OCI-LY7 (cell line): ENCODE data around the gene DCAF5. TPM values are rescaled to one million over a fixed set of nuclear protein-coding genes. Genes with fewer than 3 reads are reported as not detected.
A peak's percentile ranks its signal among the peaks of the same experiment; 100 is the strongest.
"Not testable (repeated sequence)": the region's sequence is repeated elsewhere in the genome, so short reads cannot be mapped to it uniquely, and the experiment has no call there.

ENCODE experiments used
- BruUV-seq: library from RNA; stranded (reverse); fragments of 400-500 nt; replicated peaks from 2 replicates; lab custom pipeline; 2021; lab: Mats Ljungman, UMichigan
- CTCF ChIA-PET: fragments of 300-600 bp; sonication (Branson Sonifier 250); formaldehyde crosslinking; loops from one replicate; lab custom pipeline; 2022; ENCODE audit warnings: antibody characterized with exemption; ENCODE audit not compliant: unreplicated experiment; lab: Charles Lee
- POLR2A ChIA-PET: fragments of 300-600 bp; sonication (Branson Sonifier 250); formaldehyde crosslinking; loops from one replicate; lab custom pipeline; 2022; ENCODE audit warnings: antibody characterized with exemption; lab: Charles Lee
- DNase-seq: peaks from one replicate; pipeline ENCODE4 v3.0.0-alpha.2; 2015; ENCODE audit warnings: low spot score
- H2AFZ ChIP-seq: fragments of 200-600 bp; sonication (generic), shearing (Covaris generic); 2 replicates; pipeline ENCODE4 v1.6.1; 2014; ENCODE audit warnings: mild to moderate bottlenecking, antibody characterized with exemption, low read length, moderate library complexity
- H3K27ac ChIP-seq: fragments of 200-600 bp; sonication (generic); 2 replicates; pipeline ENCODE4 v1.5.1; 2014; ENCODE audit warnings: mixed run types, low read depth, mild to moderate bottlenecking, moderate library complexity, low read length, inconsistent platforms; ENCODE audit not compliant: poor library complexity, severe bottlenecking
- H3K36me3 ChIP-seq: fragments of 200-600 bp; sonication (generic); 2 replicates; pipeline ENCODE4 v1.6.1; 2014; ENCODE audit warnings: mild to moderate bottlenecking, antibody characterized with exemption, low read length, moderate library complexity, mixed read lengths; ENCODE audit not compliant: insufficient read depth
- H3K4me1 ChIP-seq: fragments of 200-600 bp; sonication (generic); 2 replicates; pipeline ENCODE4 v1.5.1; 2014; ENCODE audit warnings: mild to moderate bottlenecking, low read length; ENCODE audit not compliant: insufficient read depth, poor library complexity, severe bottlenecking
- H3K4me2 ChIP-seq: fragments of 200-600 bp; sonication (generic); 2 replicates; pipeline ENCODE4 v1.6.1; 2014; ENCODE audit warnings: mild to moderate bottlenecking, low read length
- H3K4me3 ChIP-seq: fragments of 200-600 bp; sonication (generic); 2 replicates; pipeline ENCODE4 v1.5.1; 2014; ENCODE audit warnings: mild to moderate bottlenecking, low read depth, low read length; ENCODE audit not compliant: poor library complexity, severe bottlenecking
- H3K79me2 ChIP-seq: fragments of 200-600 bp; sonication (generic); 2 replicates; pipeline ENCODE4 v1.6.1; 2016; ENCODE audit warnings: low read depth, mild to moderate bottlenecking, low read length, moderate library complexity, mixed read lengths; ENCODE audit not compliant: insufficient read depth
- H3K9me2 ChIP-seq: fragments of 200-600 bp; sonication (generic); 2 replicates; pipeline ENCODE4 v1.6.1; 2016; ENCODE audit warnings: mild to moderate bottlenecking, low read length, mixed read lengths; ENCODE audit not compliant: insufficient read depth
- H3K9me3 ChIP-seq: fragments of 200-600 bp; sonication (generic); 2 replicates; pipeline ENCODE4 v1.6.1; 2014; ENCODE audit warnings: mild to moderate bottlenecking, mixed run types, low read length, mixed read lengths
- H4K20me1 ChIP-seq: fragments of 200-600 bp; sonication (generic); 2 replicates; pipeline ENCODE4 v1.6.1; 2014; ENCODE audit warnings: mild to moderate bottlenecking, antibody characterized with exemption, low read length, moderate library complexity, mixed read lengths; ENCODE audit not compliant: insufficient read depth
- CTCF ChIP-seq: fragments of 200-600 bp; sonication (generic); conservative IDR thresholded peaks from 2 replicates; pipeline ENCODE4 v1.5.1; 2014; ENCODE audit warnings: mild to moderate bottlenecking, antibody characterized with exemption, low read length, moderate library complexity, mixed read lengths
- EZH2phosphoT487 ChIP-seq: fragments of 200-600 bp; sonication (generic); IDR thresholded peaks from 2 replicates; pipeline ENCODE4 v1.6.1; 2018; ENCODE audit warnings: low read depth, borderline replicate concordance, mild to moderate bottlenecking, mixed run types, antibody characterized with exemption, low read length, moderate library complexity, mixed read lengths
- intact Hi-C: fragments of 100-400 bp; cut with micrococcal nuclease; formaldehyde crosslinking; loops from one replicate; pipeline ENCODE4 v1.10.0; 2022; ENCODE audit not compliant: unreplicated experiment
- total RNA-seq, 2 experiments: library from RNA; depleted of rRNA in 1 of 2; stranded (reverse); fragments of >200 nt in 1 of 2; shearing (Covaris generic) in 1 of 2; gene quantifications; 2 replicates each; pipeline ENCODE4 v1.2.3, GENCODE V29; 2014 to 2022

Gene DCAF5
- total RNA-seq, 2 experiments from 2014 or later: 23.1 to 46.0 TPM

GRCh38 chr14:69191340-69192111 lies 38.6 kb upstream of the DCAF5 start, which contains the start of gene EXD2:
EXD2 (plus strand) TSS chr14:69191498; CDS start chr14:69209471, 17,973 bp downstream.
- DNase-seq: peak; percentile 87
- POLR2A ChIA-PET: interaction anchor here (0.6 to 1.1 kb wide), 2 partner anchors 59 to 969 kb away, joined by 3 to 4 read pairs; no protein-coding TSS in a partner anchor
- no TSS peak for BruUV-seq
- Histone ChIP-seq H3K27ac (no peak within 1 kb of the TSS), H3K9me3 (no peaks in the 10 kb centered on the region), H3K9me2 (no peaks in the 10 kb centered on the region), H3K4me2 (peak within 1 kb of the TSS; percentile 71), H2AFZ (peak within 1 kb of the TSS; percentile 91), H3K4me1 (peaks cover 11% of the 10 kb centered on the region), H4K20me1 (no peaks in the 10 kb centered on the region), H3K36me3 (no peaks in the 10 kb centered on the region), H3K4me3 (peak within 1 kb of the TSS; percentile 70), H3K79me2 (no peaks in the 10 kb centered on the region)
- TF ChIP-seq EZH2phosphoT487 (no peak), CTCF (no peak)
- intact Hi-C loops: loop anchor here (1.0 kb wide), 1 partner anchor 38 kb away; the partner anchor contains the start of gene DCAF5
- CTCF ChIA-PET: no interaction called here

GRCh38 chr14:69190191-69190590 lies 37.3 kb upstream of the DCAF5 start:
- Histone ChIP-seq H3K79me2 (no peaks in the 10 kb centered on the region), H3K4me2 (peak overlapping the region; percentile 71; the same call in 1 of the 2 replicates), H3K4me3 (no peak overlapping the region), H4K20me1 (no peaks in the 10 kb centered on the region), H3K36me3 (no peaks in the 10 kb centered on the region), H3K4me1 (peaks cover 11% of the 10 kb centered on the region), H3K9me2 (no peaks in the 10 kb centered on the region), H3K9me3 (no peaks in the 10 kb centered on the region), H3K27ac (no peak overlapping the region), H2AFZ (no peak overlapping the region; the same call in 1 of the 2 replicates)
- BruUV-seq: no TSS peak
- CTCF ChIA-PET: no interaction called here
- POLR2A ChIA-PET: interaction anchor here (0.7 kb wide), 1 partner anchor 403 kb away, joined by 4 read pairs; no protein-coding TSS in a partner anchor
- intact Hi-C loops: no loop called here
- no peak for DNase-seq
- TF ChIP-seq CTCF (no peak), EZH2phosphoT487 (no peak)

GRCh38 chr14:69183735-69184134 lies 30.8 kb upstream of the DCAF5 start:
- H3K4me3 ChIP-seq: no peak overlapping the region
- H3K4me2 ChIP-seq: no peak overlapping the region
- H3K79me2 ChIP-seq: no peaks in the 10 kb centered on the region
- no peak overlapping the region for H3K27ac ChIP-seq
- no peaks in the 10 kb centered on the region for H4K20me1 ChIP-seq
- no peaks in the 10 kb centered on the region for H3K4me1 ChIP-seq
- H3K9me3 ChIP-seq: no peaks in the 10 kb centered on the region
- no peaks in the 10 kb centered on the region for H3K36me3 ChIP-seq
- TF ChIP-seq EZH2phosphoT487: no peak
- no peak for TF ChIP-seq CTCF
- intact Hi-C loops: no loop called here
- H3K9me2 ChIP-seq: no peaks in the 10 kb centered on the region
- BruUV-seq: no TSS peak
- DNase-seq: no peak
- CTCF ChIA-PET: no interaction called here
- H2AFZ ChIP-seq: no peak overlapping the region
- POLR2A ChIA-PET: interaction anchor here (0.7 kb wide), 1 partner anchor 52 kb away, joined by 5 read pairs; no protein-coding TSS in a partner anchor

GRCh38 chr14:69182580-69182979 lies 29.7 kb upstream of the DCAF5 start:
- H2AFZ ChIP-seq, H3K4me2 ChIP-seq, intact Hi-C loops, H3K27ac ChIP-seq, H3K9me2 ChIP-seq, H3K4me3 ChIP-seq, H3K79me2 ChIP-seq, H3K36me3 ChIP-seq, DNase-seq, CTCF ChIA-PET, POLR2A ChIA-PET, H3K4me1 ChIP-seq, H4K20me1 ChIP-seq, H3K9me3 ChIP-seq, BruUV-seq: not testable (repeated sequence)
